Esophagus muscularis mucosa (tissue), 4 donors: ENCODE measurements around the gene CSMD2.

Experiments
- EP300 ChIP-seq: sonication (generic); formaldehyde crosslinking; IDR thresholded peaks from one replicate; pipeline ENCODE4 v1.6.1; 2017; ENCODE audit warnings: antibody characterized with exemption
- POLR2AphosphoS5 ChIP-seq, 2 donors: sonication (generic); formaldehyde crosslinking; IDR thresholded peaks; one replicate each; pipeline ENCODE4 v1.6.1; 2017; ENCODE audit warnings: antibody characterized with exemption in 2 of 2
- TF ChIP-seq, protein P1 (sequence below), 3 experiments: fragments of 200-600 bp in 2 of 3; fragments of 450-650 bp in 1 of 3; sonication (generic) in 2 of 3; IDR thresholded peaks; one replicate each; pipeline ENCODE4 v1.5.1; 2017 to 2019; ENCODE audit warnings: antibody characterized with exemption in 3 of 3, mild to moderate bottlenecking in 2 of 3, moderate library complexity in 1 of 3

DNA sequence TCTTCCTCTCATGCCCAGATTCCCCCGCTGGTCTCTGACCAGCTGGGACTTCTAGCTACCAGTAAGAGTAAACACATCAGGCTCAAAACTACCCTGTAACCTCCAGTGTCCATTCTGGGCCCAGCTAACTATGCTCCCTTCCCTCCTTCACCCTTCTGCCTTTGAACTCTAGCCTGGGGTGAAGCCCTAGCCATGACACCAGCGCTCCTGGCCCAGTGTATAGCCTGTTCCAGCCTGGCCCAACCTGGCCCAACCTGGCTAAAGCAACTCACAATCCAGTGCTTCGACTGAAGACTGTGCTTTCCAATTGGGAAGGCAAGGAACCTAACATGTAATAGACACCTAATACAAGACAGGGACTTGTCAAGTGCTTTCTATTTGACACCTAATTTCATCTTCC is 27.6 kb downstream of the CSMD2 start:
- TF ChIP-seq, protein P1, sequence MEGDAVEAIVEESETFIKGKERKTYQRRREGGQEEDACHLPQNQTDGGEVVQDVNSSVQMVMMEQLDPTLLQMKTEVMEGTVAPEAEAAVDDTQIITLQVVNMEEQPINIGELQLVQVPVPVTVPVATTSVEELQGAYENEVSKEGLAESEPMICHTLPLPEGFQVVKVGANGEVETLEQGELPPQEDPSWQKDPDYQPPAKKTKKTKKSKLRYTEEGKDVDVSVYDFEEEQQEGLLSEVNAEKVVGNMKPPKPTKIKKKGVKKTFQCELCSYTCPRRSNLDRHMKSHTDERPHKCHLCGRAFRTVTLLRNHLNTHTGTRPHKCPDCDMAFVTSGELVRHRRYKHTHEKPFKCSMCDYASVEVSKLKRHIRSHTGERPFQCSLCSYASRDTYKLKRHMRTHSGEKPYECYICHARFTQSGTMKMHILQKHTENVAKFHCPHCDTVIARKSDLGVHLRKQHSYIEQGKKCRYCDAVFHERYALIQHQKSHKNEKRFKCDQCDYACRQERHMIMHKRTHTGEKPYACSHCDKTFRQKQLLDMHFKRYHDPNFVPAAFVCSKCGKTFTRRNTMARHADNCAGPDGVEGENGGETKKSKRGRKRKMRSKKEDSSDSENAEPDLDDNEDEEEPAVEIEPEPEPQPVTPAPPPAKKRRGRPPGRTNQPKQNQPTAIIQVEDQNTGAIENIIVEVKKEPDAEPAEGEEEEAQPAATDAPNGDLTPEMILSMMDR (IDR thresholded peaks at IDR 0.05) = no peak
- TF ChIP-seq EP300 (no peak), POLR2AphosphoS5 (IDR thresholded peaks at IDR 0.05) (no peak)
